Inflammatory macrophage (primary cell): ENCODE data around the gene SAMD13.
"Not testable (repeated sequence)": the region's sequence is repeated elsewhere in the genome, so short reads cannot be mapped to it uniquely, and the experiment has no call there.

ENCODE experiments used
- DNase-seq, 2 donors: peaks; one replicate each; pipeline ENCODE4 v3.0.0-alpha.2; 2020 to 2022

The SAMD13 gene

GRCh38 chr1:84286071-84286470, 15.4 kb upstream of the SAMD13 start:
- DNase-seq: no peak

- not testable (repeated sequence) for DNase-seq
Observed at GRCh38 chr1:84287389-84287788, 14.1 kb upstream of the SAMD13 start.

GRCh38 chr1:84289169-84289785, 12.2 kb upstream of the SAMD13 start:
- DNase-seq: no peak

- DNase-seq: no peak
Observed at GRCh38 chr1:84291882-84292655, 9.4 kb upstream of the SAMD13 start.

- DNase-seq: peak; percentile 24 to 39
Observed at GRCh38 chr1:84293766-84294165, 7.7 kb upstream of the SAMD13 start.

- DNase-seq: no peak
Observed at GRCh38 chr1:84294751-84295150, 6.8 kb upstream of the SAMD13 start.

- no peak for DNase-seq
Observed at GRCh38 chr1:84297546-84298244, 3.8 kb upstream of the SAMD13 start.

- DNase-seq: peak; percentile 20 to 64
Observed at GRCh38 chr1:84298328-84298683, 3.2 kb upstream of the SAMD13 start.

GRCh38 chr1:84298684-84299535, 2.6 kb upstream of the SAMD13 start:
- peak in 1 of 2 donors; percentile 29 for DNase-seq

GRCh38 chr1:84299536-84300170, 1.9 kb upstream of the SAMD13 start:
- DNase-seq: peak; percentile 21 to 28

GRCh38 chr1:84300501-84300900, 1.0 kb upstream of the SAMD13 start:
- DNase-seq: no peak

GRCh38 chr1:84301785-84302385, 377 bp downstream of the SAMD13 start:
- no peak for DNase-seq

GRCh38 chr1:84303314-84303830, 1.9 kb downstream of the SAMD13 start:
- no peak for DNase-seq

- DNase-seq: no peak
Observed at GRCh38 chr1:84307398-84307797, 5.9 kb downstream of the SAMD13 start.

- DNase-seq: no peak
Observed at GRCh38 chr1:84311296-84311695, 9.8 kb downstream of the SAMD13 start.

GRCh38 chr1:84319662-84320061, 18.2 kb downstream of the SAMD13 start:
- no peak for DNase-seq

- no peak for DNase-seq
Observed at GRCh38 chr1:84327830-84328229, 26.3 kb downstream of the SAMD13 start.

- DNase-seq: peak in 1 of 2 donors; percentile 20
Observed at GRCh38 chr1:84330125-84330984, 28.8 kb downstream of the SAMD13 start.

- DNase-seq: peak; percentile 72 to 89
Observed at GRCh38 chr1:84339503-84339902, 38.0 kb downstream of the SAMD13 start.

GRCh38 chr1:84344286-84344685, 42.8 kb downstream of the SAMD13 start:
- DNase-seq: peak; percentile 88 to 97

GRCh38 chr1:84345220-84345619, 43.7 kb downstream of the SAMD13 start:
- DNase-seq: no peak
